NOMO-1 treated with DMSO at 0.1 percent for 48 hours (cell line): ENCODE data around the gene MICAL2.
"Not testable (repeated sequence)": the region's sequence is repeated elsewhere in the genome, so short reads cannot be mapped to it uniquely, and the experiment has no call there.

Experiments
- DNase-seq: peaks from one replicate; lab custom pipeline; 2025; ENCODE audit not compliant: unreplicated experiment; lab: John Stamatoyannopoulos, UW

The MICAL2 gene

GRCh38 chr11:12131943-12132789 lies 21.8 kb downstream of the MICAL2 start:
- DNase-seq, result no peak

- DNase-seq, result no peak
Measured at GRCh38 chr11:12132790-12133145, 22.4 kb downstream of the MICAL2 start.

- no peak for DNase-seq
Measured at GRCh38 chr11:12133547-12134235, 23.3 kb downstream of the MICAL2 start.

- DNase-seq, result peak; percentile 70
Measured at GRCh38 chr11:12134236-12134585, 23.8 kb downstream of the MICAL2 start.

- no peak for DNase-seq
Measured at GRCh38 chr11:12135185-12135584, 24.8 kb downstream of the MICAL2 start.

- no peak for DNase-seq
Measured at GRCh38 chr11:12137005-12137690, 26.8 kb downstream of the MICAL2 start.

GRCh38 chr11:12137938-12138731 lies 27.7 kb downstream of the MICAL2 start:
- DNase-seq, result no peak

- DNase-seq, result no peak
Measured at GRCh38 chr11:12139144-12139881, 28.9 kb downstream of the MICAL2 start.

- no peak for DNase-seq
Measured at GRCh38 chr11:12140186-12140793, 29.9 kb downstream of the MICAL2 start.

- no peak for DNase-seq
Measured at GRCh38 chr11:12141283-12141682, 30.9 kb downstream of the MICAL2 start.

- DNase-seq, result no peak
Measured at GRCh38 chr11:12142176-12142575, 31.8 kb downstream of the MICAL2 start.

GRCh38 chr11:12142909-12143308 lies 32.5 kb downstream of the MICAL2 start:
- no peak for DNase-seq

- no peak for DNase-seq
Measured at GRCh38 chr11:12143461-12144258, 33.3 kb downstream of the MICAL2 start.

GRCh38 chr11:12144330-12145174 lies 34.2 kb downstream of the MICAL2 start:
- no peak for DNase-seq

- not testable (repeated sequence) for DNase-seq
Measured at GRCh38 chr11:12146678-12147077, 36.3 kb downstream of the MICAL2 start.

GRCh38 chr11:12147827-12148226 lies 37.4 kb downstream of the MICAL2 start:
- DNase-seq, result no peak

- DNase-seq, result no peak
Measured at GRCh38 chr11:12148466-12148865, 38.1 kb downstream of the MICAL2 start.

GRCh38 chr11:12148882-12149281 lies 38.5 kb downstream of the MICAL2 start:
- no peak for DNase-seq
